ENCODE data around the gene TRAPPC2L. TPM values are rescaled to one million over a fixed set of nuclear protein-coding genes. Genes with fewer than 3 reads are reported as not detected.

The TRAPPC2L gene
- total RNA-seq, 3 donors from 2014 or later = 32.1 to 37.8 (median 34.4) TPM

GRCh38 chr16:88863426-88863825, 6.5 kb downstream of the TRAPPC2L start:
- intact Hi-C loops (cut with DNase I; ENCODE audit: low total_unique reads) = no loop called here

GRCh38 chr16:88864099-88864498, 7.2 kb downstream of the TRAPPC2L start:
- Histone ChIP-seq H3K9me3 (no peaks in the 10 kb centered on the region), H3K27ac (no peak overlapping the region), H3K4me3 (no peak overlapping the region), H3K27me3 (no peaks in the 10 kb centered on the region), H3K36me3 (no peaks in the 10 kb centered on the region), H3K4me1 (no peaks in the 10 kb centered on the region)
- no peak for DNase-seq (ENCODE audit: low spot score in 2 of 2)
- TF ChIP-seq POLR2A (IDR thresholded peaks at IDR 0.05) (no peak), CTCF (IDR thresholded peaks at IDR 0.05) (no peak), POLR2AphosphoS5 (IDR thresholded peaks at IDR 0.05) (no peak)
- intact Hi-C loops (cut with DNase I; ENCODE audit: low total_unique reads) = no loop called here

More at GRCh38 chr16:88863426-88863825, 6.5 kb downstream of the TRAPPC2L start:
- no peak for DNase-seq (ENCODE audit: low spot score in 2 of 2)
- Histone ChIP-seq H3K36me3 (no peaks in the 10 kb centered on the region), H3K4me3 (no peak overlapping the region), H3K27me3 (no peaks in the 10 kb centered on the region), H3K27ac (no peak overlapping the region), H3K9me3 (no peaks in the 10 kb centered on the region), H3K4me1 (no peaks in the 10 kb centered on the region)
- TF ChIP-seq CTCF (IDR thresholded peaks at IDR 0.05) (no peak), POLR2A (IDR thresholded peaks at IDR 0.05) (no peak), POLR2AphosphoS5 (IDR thresholded peaks at IDR 0.05) (no peak)

- DNase-seq (ENCODE audit: low spot score in 2 of 2) = no peak
- H3K9me3 ChIP-seq = no peaks in the 10 kb centered on the region
- no peaks in the 10 kb centered on the region for H3K27me3 ChIP-seq
- TF ChIP-seq CTCF (IDR thresholded peaks at IDR 0.05) (no peak), POLR2A (IDR thresholded peaks at IDR 0.05) (no peak), POLR2AphosphoS5 (IDR thresholded peaks at IDR 0.05) (no peak)
- no peaks in the 10 kb centered on the region for H3K4me1 ChIP-seq
- H3K36me3 ChIP-seq = no peaks in the 10 kb centered on the region
- intact Hi-C loops (cut with DNase I; ENCODE audit: low total_unique reads) = no loop called here
- no peak overlapping the region for H3K4me3 ChIP-seq
- H3K27ac ChIP-seq = no peak overlapping the region
Observed at GRCh38 chr16:88864521-88864920, 7.6 kb downstream of the TRAPPC2L start.

- DNase-seq (ENCODE audit: low spot score in 2 of 2) = no peak
- Histone ChIP-seq H3K27ac (no peak overlapping the region), H3K36me3 (no peaks in the 10 kb centered on the region), H3K27me3 (peaks cover 0 to 2% of the 10 kb centered on the region in 2 donors), H3K4me1 (no peaks in the 10 kb centered on the region), H3K4me3 (no peak overlapping the region), H3K9me3 (no peaks in the 10 kb centered on the region)
- TF ChIP-seq CTCF (IDR thresholded peaks at IDR 0.05) = no peak
- TF ChIP-seq POLR2A (IDR thresholded peaks at IDR 0.05) = no peak
- TF ChIP-seq POLR2AphosphoS5 (IDR thresholded peaks at IDR 0.05) = no peak
- intact Hi-C loops (cut with DNase I; ENCODE audit: low total_unique reads) = no loop called here
Observed at GRCh38 chr16:88865310-88865709, 8.4 kb downstream of the TRAPPC2L start.

- H3K27ac ChIP-seq = no peak overlapping the region
- TF ChIP-seq POLR2AphosphoS5 (IDR thresholded peaks at IDR 0.05) (no peak), POLR2A (IDR thresholded peaks at IDR 0.05) (no peak), CTCF (IDR thresholded peaks at IDR 0.05) (no peak)
- no peaks in the 10 kb centered on the region for H3K4me1 ChIP-seq
- H3K36me3 ChIP-seq = no peaks in the 10 kb centered on the region
- intact Hi-C loops (cut with DNase I; ENCODE audit: low total_unique reads) = no loop called here
- DNase-seq (ENCODE audit: low spot score in 2 of 2) = no peak
- H3K4me3 ChIP-seq = no peak overlapping the region
- H3K27me3 ChIP-seq = peaks cover 0 to 5% of the 10 kb centered on the region in 2 donors
- no peaks in the 10 kb centered on the region for H3K9me3 ChIP-seq
Observed at GRCh38 chr16:88865742-88866141, 8.8 kb downstream of the TRAPPC2L start.
